ENCODE data around the gene MIB2.

MIB2 gene

GRCh38 chr1:1616838-1617237 is 1.5 kb downstream of the MIB2 start:
- Histone ChIP-seq H3K9ac (ENCODE audit: low read depth, low read length, poor library complexity, severe bottlenecking) (peak overlapping the region; percentile 99), H3K9me2 (replicated peaks; ENCODE audit: low read depth, low read length) (no peaks in the 10 kb centered on the region), H3K27me3 (ENCODE audit: insufficient read depth, low read length, poor library complexity, severe bottlenecking) (no peaks in the 10 kb centered on the region), H3K4me2 (ENCODE audit: low read depth, low read length, poor library complexity, severe bottlenecking) (peak overlapping the region; percentile 92), H3K4me3 (ENCODE audit: low read length, poor library complexity, severe bottlenecking) (peak overlapping the region; percentile 94), H3K9me3 (ENCODE audit: insufficient read depth, low read depth, low read length) (no peaks in the 10 kb centered on the region), H3K79me2 (ENCODE audit: insufficient read depth, low read length) (peaks cover 25% of the 10 kb centered on the region), H4K20me1 (ENCODE audit: insufficient read depth, low read length, poor library complexity, severe bottlenecking) (peaks cover 16% of the 10 kb centered on the region), H2AFZ (ENCODE audit: low read length) (no peak overlapping the region), H3F3A (ENCODE audit: low read depth) (no peaks in the 10 kb centered on the region), H3K36me3 (ENCODE audit: insufficient read depth, low read length) (no peaks in the 10 kb centered on the region), H3K4me1 (ENCODE audit: insufficient read depth, low read length, poor library complexity, severe bottlenecking) (peaks cover 28% of the 10 kb centered on the region)
- TF ChIP-seq EZH2phosphoT487 (IDR thresholded peaks at IDR 0.05; ENCODE audit: borderline replicate concordance) (no peak), CTCF (conservative IDR thresholded peaks at IDR 0.05; ENCODE audit: low read length) (no peak)

- Histone ChIP-seq H3K4me2 (ENCODE audit: low read depth, low read length, poor library complexity, severe bottlenecking) (peak overlapping the region; percentile 92), H3K79me2 (ENCODE audit: insufficient read depth, low read length) (peaks cover 25% of the 10 kb centered on the region), H3K9ac (ENCODE audit: low read depth, low read length, poor library complexity, severe bottlenecking) (peak overlapping the region; percentile 99), H3K4me1 (ENCODE audit: insufficient read depth, low read length, poor library complexity, severe bottlenecking) (peaks cover 28% of the 10 kb centered on the region), H3K4me3 (ENCODE audit: low read length, poor library complexity, severe bottlenecking) (peak overlapping the region; percentile 94), H3K9me3 (ENCODE audit: insufficient read depth, low read depth, low read length) (no peaks in the 10 kb centered on the region), H3K9me2 (replicated peaks; ENCODE audit: low read depth, low read length) (no peaks in the 10 kb centered on the region), H3K36me3 (ENCODE audit: insufficient read depth, low read length) (no peaks in the 10 kb centered on the region), H3K27me3 (ENCODE audit: insufficient read depth, low read length, poor library complexity, severe bottlenecking) (no peaks in the 10 kb centered on the region), H2AFZ (ENCODE audit: low read length) (no peak overlapping the region), H4K20me1 (ENCODE audit: insufficient read depth, low read length, poor library complexity, severe bottlenecking) (peaks cover 16% of the 10 kb centered on the region), H3F3A (ENCODE audit: low read depth) (no peaks in the 10 kb centered on the region)
- TF ChIP-seq EZH2phosphoT487 (IDR thresholded peaks at IDR 0.05; ENCODE audit: borderline replicate concordance) = no peak
- TF ChIP-seq CTCF (conservative IDR thresholded peaks at IDR 0.05; ENCODE audit: low read length) = no peak
Measured at GRCh38 chr1:1617516-1617915, 2.2 kb downstream of the MIB2 start.

GRCh38 chr1:1617925-1618324 is 2.6 kb downstream of the MIB2 start:
- TF ChIP-seq EZH2phosphoT487 (IDR thresholded peaks at IDR 0.05; ENCODE audit: borderline replicate concordance) = no peak
- no peak for TF ChIP-seq CTCF (conservative IDR thresholded peaks at IDR 0.05; ENCODE audit: low read length)
- Histone ChIP-seq H3K79me2 (ENCODE audit: insufficient read depth, low read length) (peaks cover 25% of the 10 kb centered on the region), H3K9ac (ENCODE audit: low read depth, low read length, poor library complexity, severe bottlenecking) (peak overlapping the region; percentile 99)

More at GRCh38 chr1:1617925-1618324, 2.6 kb downstream of the MIB2 start:
- Histone ChIP-seq H3K9me2 (replicated peaks; ENCODE audit: low read depth, low read length) (no peaks in the 10 kb centered on the region), H4K20me1 (ENCODE audit: insufficient read depth, low read length, poor library complexity, severe bottlenecking) (peaks cover 16% of the 10 kb centered on the region), H3K4me3 (ENCODE audit: low read length, poor library complexity, severe bottlenecking) (peak overlapping the region; percentile 94), H2AFZ (ENCODE audit: low read length) (no peak overlapping the region), H3K4me2 (ENCODE audit: low read depth, low read length, poor library complexity, severe bottlenecking) (peak overlapping the region; percentile 92), H3K27me3 (ENCODE audit: insufficient read depth, low read length, poor library complexity, severe bottlenecking) (no peaks in the 10 kb centered on the region), H3K4me1 (ENCODE audit: insufficient read depth, low read length, poor library complexity, severe bottlenecking) (peaks cover 28% of the 10 kb centered on the region), H3F3A (ENCODE audit: low read depth) (no peaks in the 10 kb centered on the region), H3K36me3 (ENCODE audit: insufficient read depth, low read length) (no peaks in the 10 kb centered on the region), H3K9me3 (ENCODE audit: insufficient read depth, low read depth, low read length) (no peaks in the 10 kb centered on the region)

Measured in Loucy (cell line).